GM13976 (cell line): Measurements from ENCODE around the gene TTLL4.
A peak's percentile ranks its signal among the peaks of the same experiment; 100 is the strongest.

ENCODE experiments used
- DNase-seq: peaks from one replicate; pipeline ENCODE4 v3.0.0; 2012; ENCODE audit warnings: low spot score
- CTCF ChIP-seq: IDR thresholded peaks from 2 replicates; pipeline ENCODE4 v1.5.1; 2012; ENCODE audit warnings: borderline replicate concordance, mild to moderate bottlenecking; ENCODE audit not compliant: insufficient read depth; ENCODE audit errors: extremely low read depth, missing control alignments, control extremely low read depth
- in situ Hi-C: fragments of 300-500 bp; cut with MboI; formaldehyde crosslinking; loops from one replicate; pipeline ENCODE4 v1.12.0; 2022; ENCODE audit warnings: low sequenced_read_pairs, mixed read lengths, inconsistent platforms; ENCODE audit not compliant: unreplicated experiment

The TTLL4 gene

GRCh38 chr2:218780851-218781690 lies 70.4 kb downstream of the TTLL4 start:
- no peak for TF ChIP-seq CTCF
- in situ Hi-C loops: no loop called here
- DNase-seq: no peak

GRCh38 chr2:218781691-218782527 lies 71.3 kb downstream of the TTLL4 start, which contains the start of gene CYP27A1:
Gene CYP27A1, plus strand, starts transcription at chr2:218782147. Its CDS starts 36 bp downstream, at chr2:218782183.
- in situ Hi-C loops: no loop called here
- peak; percentile 52 for DNase-seq
- no peak for TF ChIP-seq CTCF

- no peak for TF ChIP-seq CTCF
- in situ Hi-C loops: no loop called here
Observed at GRCh38 chr2:218782528-218782844, 71.9 kb downstream of the TTLL4 start.

GRCh38 chr2:218783688-218784087 lies 73.1 kb downstream of the TTLL4 start:
- no peak for TF ChIP-seq CTCF
- no peak for DNase-seq
- in situ Hi-C loops: no loop called here

More at GRCh38 chr2:218782528-218782844, 71.9 kb downstream of the TTLL4 start:
- no peak for DNase-seq

- in situ Hi-C loops: no loop called here
- no peak for DNase-seq
Observed at GRCh38 chr2:218785103-218785502, 74.5 kb downstream of the TTLL4 start.

GRCh38 chr2:218786133-218786532 lies 75.5 kb downstream of the TTLL4 start:
- no peak for DNase-seq
- in situ Hi-C loops: no loop called here
- TF ChIP-seq CTCF: no peak

More at GRCh38 chr2:218785103-218785502, 74.5 kb downstream of the TTLL4 start:
- TF ChIP-seq CTCF: no peak
